ENCODE results near the gene ZNF629.

- TF ChIP-seq CTCF (conservative IDR thresholded peaks at IDR 0.05; ENCODE audit: low read depth, low read length) (no peak), EZH2 (IDR thresholded peaks at IDR 0.05; ENCODE audit: borderline replicate concordance, low read depth, low read length, poor library complexity, severe bottlenecking) (no peak)
Observed at GRCh38 chr16:30748634-30749445, 38.2 kb downstream of the ZNF629 start.

Data from A673 (cell line).